Measurements from ENCODE around the gene SLC2A9.

DNA sequence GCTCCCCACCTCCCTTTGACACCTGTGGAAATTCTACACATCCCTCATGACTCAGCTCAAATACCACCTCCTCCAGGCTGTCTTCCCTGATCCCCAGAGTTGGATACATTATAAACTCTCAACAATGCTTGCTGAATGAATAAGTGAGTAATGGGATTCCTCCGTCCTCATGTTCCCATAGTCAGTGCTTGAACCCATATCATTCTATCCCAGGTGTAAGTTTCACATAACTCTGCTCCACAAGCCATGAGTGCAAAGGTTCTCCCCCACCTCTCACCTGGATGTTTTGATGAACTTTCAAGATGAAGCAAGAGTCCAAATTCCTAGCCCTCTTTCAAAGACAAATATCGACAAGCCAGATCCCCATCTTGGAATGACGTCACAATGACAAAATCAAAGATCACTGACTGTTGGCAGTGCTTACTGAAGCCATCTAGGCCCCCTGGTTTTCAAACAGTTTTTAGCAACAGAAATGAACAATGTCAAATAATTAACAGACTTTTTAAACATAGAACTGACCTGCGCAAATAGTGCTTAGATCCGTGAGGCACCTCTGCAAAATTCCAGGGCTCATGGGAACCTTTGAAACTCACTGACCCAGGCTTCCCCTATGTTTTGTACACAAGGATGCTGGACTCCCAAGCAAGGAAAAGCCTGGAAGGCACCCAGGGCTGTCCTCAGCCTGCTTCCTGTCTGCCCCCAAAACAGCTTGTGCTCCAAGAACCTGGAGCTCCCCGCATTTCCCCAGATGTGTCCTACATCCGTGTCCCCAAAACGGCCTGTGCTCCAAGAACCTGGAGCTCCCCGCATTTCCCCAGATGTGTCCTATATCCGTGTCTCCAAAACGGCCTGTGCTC lies 4.0 kb downstream of the SLC2A9 start:
- no peak for TF ChIP-seq HOXB13 (CRISPR knock-in tag; IDR thresholded peaks at IDR 0.05; ENCODE audit: low read depth)
- TF ChIP-seq HDAC2 (IDR thresholded peaks at IDR 0.05) = no peak
- no peak for TF ChIP-seq HOXA7 (CRISPR knock-in tag; IDR thresholded peaks at IDR 0.05)
- TF ChIP-seq, protein P1, sequence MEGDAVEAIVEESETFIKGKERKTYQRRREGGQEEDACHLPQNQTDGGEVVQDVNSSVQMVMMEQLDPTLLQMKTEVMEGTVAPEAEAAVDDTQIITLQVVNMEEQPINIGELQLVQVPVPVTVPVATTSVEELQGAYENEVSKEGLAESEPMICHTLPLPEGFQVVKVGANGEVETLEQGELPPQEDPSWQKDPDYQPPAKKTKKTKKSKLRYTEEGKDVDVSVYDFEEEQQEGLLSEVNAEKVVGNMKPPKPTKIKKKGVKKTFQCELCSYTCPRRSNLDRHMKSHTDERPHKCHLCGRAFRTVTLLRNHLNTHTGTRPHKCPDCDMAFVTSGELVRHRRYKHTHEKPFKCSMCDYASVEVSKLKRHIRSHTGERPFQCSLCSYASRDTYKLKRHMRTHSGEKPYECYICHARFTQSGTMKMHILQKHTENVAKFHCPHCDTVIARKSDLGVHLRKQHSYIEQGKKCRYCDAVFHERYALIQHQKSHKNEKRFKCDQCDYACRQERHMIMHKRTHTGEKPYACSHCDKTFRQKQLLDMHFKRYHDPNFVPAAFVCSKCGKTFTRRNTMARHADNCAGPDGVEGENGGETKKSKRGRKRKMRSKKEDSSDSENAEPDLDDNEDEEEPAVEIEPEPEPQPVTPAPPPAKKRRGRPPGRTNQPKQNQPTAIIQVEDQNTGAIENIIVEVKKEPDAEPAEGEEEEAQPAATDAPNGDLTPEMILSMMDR (IDR thresholded peaks at IDR 0.05) = no peak
- TF ChIP-seq RAD21 (conservative IDR thresholded peaks at IDR 0.05 in 1 of 2, IDR thresholded peaks at IDR 0.05 in 1 of 2) = no peak
- TF ChIP-seq, protein P2, sequence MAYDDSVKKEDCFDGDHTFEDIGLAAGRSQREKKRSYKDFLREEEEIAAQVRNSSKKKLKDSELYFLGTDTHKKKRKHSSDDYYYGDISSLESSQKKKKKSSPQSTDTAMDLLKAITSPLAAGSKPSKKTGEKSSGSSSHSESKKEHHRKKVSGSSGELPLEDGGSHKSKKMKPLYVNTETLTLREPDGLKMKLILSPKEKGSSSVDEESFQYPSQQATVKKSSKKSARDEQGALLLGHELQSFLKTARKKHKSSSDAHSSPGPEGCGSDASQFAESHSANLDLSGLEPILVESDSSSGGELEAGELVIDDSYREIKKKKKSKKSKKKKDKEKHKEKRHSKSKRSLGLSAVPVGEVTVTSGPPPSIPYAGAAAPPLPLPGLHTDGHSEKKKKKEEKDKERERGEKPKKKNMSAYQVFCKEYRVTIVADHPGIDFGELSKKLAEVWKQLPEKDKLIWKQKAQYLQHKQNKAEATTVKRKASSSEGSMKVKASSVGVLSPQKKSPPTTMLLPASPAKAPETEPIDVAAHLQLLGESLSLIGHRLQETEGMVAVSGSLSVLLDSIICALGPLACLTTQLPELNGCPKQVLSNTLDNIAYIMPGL (CRISPR knock-in tag; IDR thresholded peaks at IDR 0.05; ENCODE audit: borderline replicate concordance) = no peak
- no peak for TF ChIP-seq GATA3 (IDR thresholded peaks at IDR 0.05; ENCODE audit: borderline replicate concordance)
- TF ChIP-seq, protein P3, sequence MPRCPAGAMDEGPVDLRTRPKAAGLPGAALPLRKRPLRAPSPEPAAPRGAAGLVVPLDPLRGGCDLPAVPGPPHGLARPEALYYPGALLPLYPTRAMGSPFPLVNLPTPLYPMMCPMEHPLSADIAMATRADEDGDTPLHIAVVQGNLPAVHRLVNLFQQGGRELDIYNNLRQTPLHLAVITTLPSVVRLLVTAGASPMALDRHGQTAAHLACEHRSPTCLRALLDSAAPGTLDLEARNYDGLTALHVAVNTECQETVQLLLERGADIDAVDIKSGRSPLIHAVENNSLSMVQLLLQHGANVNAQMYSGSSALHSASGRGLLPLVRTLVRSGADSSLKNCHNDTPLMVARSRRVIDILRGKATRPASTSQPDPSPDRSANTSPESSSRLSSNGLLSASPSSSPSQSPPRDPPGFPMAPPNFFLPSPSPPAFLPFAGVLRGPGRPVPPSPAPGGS (IDR thresholded peaks at IDR 0.05) = no peak
- TF ChIP-seq RFX5 (IDR thresholded peaks at IDR 0.05) = no peak
- TF ChIP-seq JUN (IDR thresholded peaks at IDR 0.05) = no peak
- TF ChIP-seq CBX2 (IDR thresholded peaks at IDR 0.05; ENCODE audit: borderline replicate concordance, low read depth) = no peak
- TF ChIP-seq ESRRA (IDR thresholded peaks at IDR 0.05; ENCODE audit: borderline replicate concordance, low read length) = no peak
- TF ChIP-seq PHF8 (IDR thresholded peaks at IDR 0.05; ENCODE audit: borderline replicate concordance, low read depth) = no peak
- no peak for TF ChIP-seq EP300 (IDR thresholded peaks at IDR 0.05)

All from A549 (cell line).